Stomach (tissue), 4 donors: ENCODE results near the gene GALNT17.

ENCODE experiments used
- CTCF ChIP-seq, 7 experiments: fragments of 450-650 bp in 4 of 7; fragments of 200-600 bp in 3 of 7; sonication (generic) in 3 of 7; IDR thresholded peaks; one replicate each; pipeline ENCODE4 v1.5.1; 2016 to 2019; ENCODE audit warnings: antibody characterized with exemption in 7 of 7, control low read depth in 2 of 7, mild to moderate bottlenecking in 1 of 7
- POLR2A ChIP-seq, 4 donors: fragments of 450-650 bp; IDR thresholded peaks; one replicate each; pipeline ENCODE4 v1.6.1; 2016; ENCODE audit warnings: antibody characterized with exemption in 4 of 4, control low read depth in 2 of 4, mild to moderate bottlenecking in 1 of 4, moderate library complexity in 1 of 4
- POLR2AphosphoS5 ChIP-seq, 3 donors: sonication (generic); formaldehyde crosslinking; IDR thresholded peaks; one replicate each; pipeline ENCODE4 v1.6.1; 2016; ENCODE audit warnings: antibody characterized with exemption in 3 of 3

DNA sequence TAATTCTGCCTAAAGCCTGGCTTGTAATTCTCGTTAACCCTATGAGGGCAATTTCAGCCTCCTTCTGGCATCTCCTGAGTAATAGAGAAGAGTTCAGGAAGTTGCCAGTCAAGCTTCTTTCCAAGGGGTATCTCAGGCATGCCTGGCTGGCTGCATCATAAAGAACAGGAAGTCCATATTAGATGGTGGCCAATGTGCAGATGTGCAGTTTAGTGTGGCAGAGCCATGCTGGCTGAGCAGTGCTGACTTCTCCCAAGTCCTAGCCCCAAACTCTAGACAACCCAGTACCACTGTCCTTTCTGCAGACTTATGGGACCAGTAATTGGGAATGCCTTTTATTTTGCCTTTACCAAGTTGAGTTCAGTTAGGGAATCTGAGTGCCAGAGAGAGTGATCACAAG is 517.9 kb downstream of the GALNT17 start:
- TF ChIP-seq CTCF (IDR thresholded peaks at IDR 0.05) (no peak), POLR2AphosphoS5 (IDR thresholded peaks at IDR 0.05) (no peak), POLR2A (IDR thresholded peaks at IDR 0.05) (no peak)
